Pancreas (tissue), 10 donors: ENCODE measurements around the gene SLC6A5. TPM values are rescaled to one million over a fixed set of nuclear protein-coding genes. Genes with fewer than 3 reads are reported as not detected.
"Not testable (repeated sequence)": the region's sequence is repeated elsewhere in the genome, so short reads cannot be mapped to it uniquely, and the experiment has no call there.

Source experiments
- ATAC-seq, 4 donors: fragments of 200-7000 bp; cut with Tn5 transposase; one replicate each; pipeline versions ENCODE4 v1.8.0 to v1.9.1; 2020; ENCODE audit warnings: mild to moderate bottlenecking in 4 of 4, moderate library complexity in 4 of 4
- DNase-seq, 6 donors: peaks; one replicate each; pipeline ENCODE4 v3.0.0-alpha.2; 2020
- FAIRE-seq: peaks from 2 replicates; lab custom pipeline; 2012; peaks lifted over from hg19 to GRCh38; lab: Jason Lieb, UNC
- H3K27ac ChIP-seq, 4 donors: fragments of 200-600 bp; sonication (generic); 1 replicate in 3 of 4; 2 replicates in 1 of 4; pipeline versions ENCODE4 v1.5.0 to v1.8.0; 2020
- H3K27me3 ChIP-seq, 4 donors: fragments of 200-600 bp; one replicate each; pipeline ENCODE4 v1.8.0; 2021
- H3K36me3 ChIP-seq, 3 donors: fragments of 200-600 bp; sonication (generic) in 1 of 3; one replicate each; pipeline versions ENCODE4 v1.5.0 to v1.8.0; 2020 to 2021
- H3K4me1 ChIP-seq, 3 donors: fragments of 200-600 bp; one replicate each; pipeline ENCODE4 v1.8.0; 2021
- H3K4me3 ChIP-seq, 4 donors: fragments of 200-600 bp; sonication (generic) in 2 of 4; one replicate each; pipeline versions ENCODE4 v1.5.0 to v1.8.0; 2020 to 2021
- H3K9me3 ChIP-seq, 4 donors: fragments of 200-600 bp; one replicate each; pipeline ENCODE4 v1.8.0; 2021
- CTCF ChIP-seq, 4 donors: fragments of 200-600 bp; sonication (generic) in 3 of 4; IDR thresholded peaks; one replicate each; pipeline versions ENCODE4 v1.5.0 to v1.8.0; 2021; ENCODE audit warnings: antibody characterized with exemption in 4 of 4
- whole genome bisulfite sequencing, 2 donors: extraction: QIAGEN DNeasy Blood & Tissue Kit; methylation state at CpG; one replicate each; pipeline ENCODE4 v1.1.7; 2013; 5-methylcytosine and 5-hydroxymethylcytosine counted together
- intact Hi-C, 3 donors: fragments of 100-400 bp; cut with DNase I; formaldehyde crosslinking; loops; one replicate each; pipeline versions ENCODE4 v1.11.1 to v1.14.2; 2022
- polyA plus RNA-seq, 2 donors: library from polyadenylated mRNA; stranded (reverse); fragments of 200-250 nt; gene quantifications; one replicate each; pipeline ENCODE4 v1.2.3, GENCODE V29; 2013
- total RNA-seq, 6 donors: library from RNA; stranded (reverse); fragmentation: NEBNext Ultra II Directional in 4 of 6; extraction: Animal tissue kit (Norgen Biotek cat#: 25700) in 4 of 6; gene quantifications; one replicate each; pipeline versions ENCODE4 v1.2.1 to v1.2.4, GENCODE V29; 2021 to 2023
- donor health status: healthy with polysubstance abuse.
- donor health status: DM: no; HTN: no; CAD: no; lungs with moderate emphysema.
- donor health status: DM: no; HTN: no; CAD: no.
- donor health status: control.
- donor health status: control.
- donor health status: Bipolar disorder and iron deficiency.
- donor health status: DM: yes; HTN: yes; CAD: no.
- donor health status: DM: no; HTN: no; CAD: no.
- donor health status: DM: no; HTN: no; CAD: no.
- donor health status: DM: yes; HTN: yes; CAD: no.

Gene SLC6A5
- total and polyA plus RNA-seq, 8 donors: not detected

DNA sequence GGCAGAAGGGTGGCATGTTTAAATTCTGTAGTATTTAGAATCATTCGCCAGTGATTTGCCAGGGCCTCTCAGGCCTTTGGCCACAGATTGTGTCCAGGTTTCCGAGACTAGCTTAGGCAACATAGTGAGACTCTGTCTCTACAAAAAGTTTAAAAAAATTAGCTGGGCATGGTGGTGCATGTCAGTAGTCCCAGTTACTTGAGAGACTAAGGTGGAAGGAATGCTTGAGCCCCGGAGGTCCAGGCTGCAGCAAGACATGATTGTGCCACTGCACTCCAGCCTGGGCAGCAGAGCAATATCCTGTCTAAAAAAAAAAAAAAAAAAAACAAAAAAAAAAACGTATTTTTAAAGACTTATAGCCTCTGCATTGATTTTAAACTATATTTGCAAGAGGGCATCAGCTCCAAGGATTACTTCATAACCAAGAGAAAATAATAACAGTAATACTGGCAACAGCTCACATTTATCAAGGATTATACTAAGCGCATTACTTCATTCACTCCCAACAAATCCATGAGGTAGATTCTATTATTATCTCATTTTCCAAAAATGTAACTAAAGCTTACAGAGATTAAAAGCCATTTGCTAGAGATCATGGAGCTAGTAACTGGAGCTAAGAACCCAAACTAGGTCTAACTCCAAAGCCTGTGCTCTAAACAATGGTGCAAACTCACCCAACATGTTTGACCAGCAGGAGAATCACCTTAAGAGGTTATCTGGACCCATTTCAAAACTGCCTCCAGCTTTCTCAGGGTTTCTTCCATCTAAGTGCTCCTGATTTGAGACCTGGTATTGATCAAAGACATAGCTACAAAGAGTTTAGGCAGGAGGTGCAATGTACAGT is 32.6 kb upstream of the SLC6A5 start:
- Histone ChIP-seq H3K9me3 (no peaks in the 10 kb centered on the region), H3K27ac (no peak overlapping the region), H3K36me3 (no peaks in the 10 kb centered on the region), H3K4me3 (no peak overlapping the region), H3K27me3 (no peaks in the 10 kb centered on the region), H3K4me1 (no peaks in the 10 kb centered on the region)
- DNase-seq: no peak
- TF ChIP-seq CTCF (IDR thresholded peaks at IDR 0.05): no peak
- no peak for FAIRE-seq
- 71 to 74% methylated on average over 5 of the region's 5 CpGs for WGBS, 2 donors
- intact Hi-C loops: no loop called here
- ATAC-seq: no peak

DNA sequence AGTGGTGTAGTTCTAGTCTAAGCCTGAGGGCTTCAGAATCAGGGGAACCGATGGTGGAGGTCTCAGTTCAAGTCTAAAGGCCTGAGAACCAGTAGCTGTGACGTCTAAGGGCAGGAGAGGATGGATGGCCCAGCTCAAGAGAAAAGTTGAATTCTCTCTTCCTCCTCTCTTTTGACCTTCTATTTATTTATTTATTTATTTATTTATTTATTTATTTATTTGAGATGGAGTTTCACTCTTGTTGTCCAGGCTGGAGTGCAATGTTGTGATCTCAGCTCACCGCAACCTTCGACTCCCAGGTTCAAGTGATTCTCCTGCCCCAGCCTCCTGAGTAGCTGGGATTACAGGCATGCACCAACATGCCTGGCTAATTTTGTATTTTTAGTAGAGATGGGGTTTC is 19.7 kb upstream of the SLC6A5 start:
- H3K27me3 ChIP-seq, H3K9me3 ChIP-seq, H3K27ac ChIP-seq, intact Hi-C loops, DNase-seq, FAIRE-seq, ATAC-seq, H3K4me3 ChIP-seq, H3K36me3 ChIP-seq, H3K4me1 ChIP-seq: not testable (repeated sequence)
- 82 to 83% methylated on average over 4 of the region's 4 CpGs for WGBS, 2 donors

- Histone ChIP-seq H3K4me1 (no peaks in the 10 kb centered on the region), H3K9me3 (no peaks in the 10 kb centered on the region), H3K27me3 (no peaks in the 10 kb centered on the region), H3K27ac (no peak overlapping the region), H3K36me3 (no peaks in the 10 kb centered on the region), H3K4me3 (no peak overlapping the region)
- ATAC-seq (no peak), DNase-seq (no peak), FAIRE-seq (no peak)
- TF ChIP-seq CTCF (IDR thresholded peaks at IDR 0.05): no peak
- WGBS, 2 donors: 57 to 65% methylated on average over 5 of the region's 5 CpGs
- intact Hi-C loops: no loop called here
Observed at GRCh38 chr11:20583201-20583600, 16.2 kb upstream of the SLC6A5 start.

GRCh38 chr11:20584093-20584774 is 15.2 kb upstream of the SLC6A5 start:
- TF ChIP-seq CTCF (IDR thresholded peaks at IDR 0.05): no peak
- H3K27me3 ChIP-seq: peaks cover 0 to 3% (median 0%) of the 10 kb centered on the region in 4 donors
- no peaks in the 10 kb centered on the region for H3K9me3 ChIP-seq
- no peaks in the 10 kb centered on the region for H3K4me1 ChIP-seq
- no peaks in the 10 kb centered on the region for H3K36me3 ChIP-seq
- no peak overlapping the region for H3K4me3 ChIP-seq
- 43 to 47% methylated on average over 4 of the region's 4 CpGs for WGBS, 2 donors
- FAIRE-seq (no peak), DNase-seq (no peak), ATAC-seq (no peak)
- intact Hi-C loops: no loop called here
- no peak overlapping the region for H3K27ac ChIP-seq

DNA sequence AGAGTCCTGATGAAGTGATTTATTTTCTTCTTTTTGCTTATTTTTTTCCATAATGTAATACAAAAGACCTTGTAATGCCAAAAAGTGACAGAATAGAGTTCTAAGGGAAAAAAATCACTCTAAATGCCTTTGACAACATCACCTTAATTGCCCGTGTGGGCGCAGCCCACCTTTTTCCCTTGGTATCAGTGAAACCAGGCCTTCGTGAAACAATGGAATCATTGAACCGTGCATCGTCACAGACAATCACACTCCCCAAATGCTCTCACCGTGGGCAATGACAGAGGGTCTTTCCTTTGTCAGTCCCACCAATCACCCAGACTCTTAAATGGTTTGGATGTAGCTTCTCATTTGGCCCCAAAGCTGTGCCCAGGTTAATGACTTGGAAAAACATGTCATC is 9.6 kb upstream of the SLC6A5 start:
- intact Hi-C loops: no loop called here
- H3K4me3 ChIP-seq: no peak overlapping the region
- ATAC-seq: no peak
- no peak for DNase-seq
- no peaks in the 10 kb centered on the region for H3K4me1 ChIP-seq
- H3K27me3 ChIP-seq: peaks cover 0 to 8% (median 0%) of the 10 kb centered on the region in 4 donors
- no peak for FAIRE-seq
- no peak for TF ChIP-seq CTCF (IDR thresholded peaks at IDR 0.05)
- H3K27ac ChIP-seq: no peak overlapping the region
- H3K36me3 ChIP-seq: no peaks in the 10 kb centered on the region
- WGBS, 2 donors: 28 to 41% methylated on average over 6 of the region's 6 CpGs
- H3K9me3 ChIP-seq: no peaks in the 10 kb centered on the region
